ENCODE data around the gene ENDOG. TPM values are rescaled to one million over a fixed set of nuclear protein-coding genes. Genes with fewer than 3 reads are reported as not detected.
"Not testable (repeated sequence)": the region's sequence is repeated elsewhere in the genome, so short reads cannot be mapped to it uniquely, and the experiment has no call there.

The ENDOG gene
- polyA plus RNA-seq, 3 donors, result 11.4 to 22.6 (median 22.0) TPM

- 96 to 97% (median 96%) methylated on average over 1 of the region's 1 CpG for WGBS, 3 donors
- H3K27ac ChIP-seq (ENCODE audit: low read depth, low read length), result no peak overlapping the region
These were observed 29.5 kb downstream of the ENDOG start for GRCh38 chr9:128847803-128848202.

- WGBS, 3 donors, result 88 to 93% (median 92%) methylated on average over 10 of the region's 10 CpGs
- not testable (repeated sequence) for H3K27ac ChIP-seq (ENCODE audit: low read depth, low read length)
These were observed 32.7 kb downstream of the ENDOG start for GRCh38 chr9:128851024-128851423.

DNA sequence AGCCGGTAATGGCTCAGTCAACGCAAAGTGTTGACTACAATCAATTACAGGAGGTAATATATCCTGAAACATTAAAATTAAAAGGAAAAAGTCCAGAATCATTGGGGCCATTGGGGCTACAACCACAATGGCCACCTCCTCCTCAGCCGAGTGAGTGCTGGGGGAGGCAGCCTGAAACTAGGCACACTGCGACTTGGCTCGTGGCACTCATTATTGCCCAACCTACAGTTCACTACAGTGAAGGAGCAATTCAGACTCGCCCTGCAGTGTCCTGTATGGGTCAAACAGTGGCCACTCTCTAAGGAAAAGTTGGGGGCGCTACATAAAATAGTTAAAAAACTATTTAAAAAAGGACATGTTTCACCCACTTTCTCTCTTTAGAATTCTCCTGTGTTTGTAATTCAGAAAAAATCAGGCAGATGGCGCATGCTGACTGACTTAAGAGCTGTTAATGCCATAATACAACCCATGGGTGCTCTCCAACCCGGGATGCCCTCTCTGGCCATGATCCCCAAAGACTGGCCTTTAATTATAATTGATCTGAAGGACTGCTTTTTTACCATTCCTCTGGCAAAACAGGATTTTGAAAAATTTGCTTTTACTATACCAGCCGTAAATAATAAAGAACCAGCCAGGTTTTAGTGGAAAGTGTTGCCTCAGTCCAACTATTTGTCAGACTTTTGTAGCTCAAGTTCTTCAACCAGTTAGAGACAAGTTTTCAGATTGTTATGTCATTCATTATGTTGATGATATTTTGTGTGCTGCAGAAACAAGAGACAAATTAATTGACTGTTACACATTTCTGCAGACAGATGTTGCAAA lies 33.7 kb downstream of the ENDOG start:
- not testable (repeated sequence) for H3K27ac ChIP-seq (ENCODE audit: low read depth, low read length)
- WGBS, 3 donors, result 67 to 81% (median 75%) methylated on average over 10 of the region's 10 CpGs

DNA sequence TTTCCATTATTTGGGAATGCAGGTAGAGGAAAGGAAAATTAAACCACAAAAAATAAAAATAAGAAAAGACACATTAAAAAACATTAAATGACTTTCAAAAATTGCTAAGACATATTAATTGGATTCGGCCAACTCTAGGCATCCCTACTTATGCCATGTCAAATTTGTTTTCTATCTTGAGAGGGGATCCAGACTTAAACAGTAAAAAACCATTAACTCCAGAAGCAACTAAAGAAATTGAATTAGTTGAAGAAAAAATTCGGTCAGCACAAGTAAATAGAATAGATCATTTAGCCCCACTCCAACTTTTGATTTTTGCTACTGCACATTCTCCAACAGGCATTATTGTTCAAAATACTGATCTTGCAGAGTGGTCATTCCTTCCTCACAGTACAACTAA lies 34.3 kb downstream of the ENDOG start:
- WGBS, 3 donors, result 72 to 88% (median 84%) methylated on average over 2 of the region's 2 CpGs
- not testable (repeated sequence) for H3K27ac ChIP-seq (ENCODE audit: low read depth, low read length)

- 90 to 97% (median 96%) methylated on average over 6 of the region's 6 CpGs for WGBS, 3 donors
- not testable (repeated sequence) for H3K27ac ChIP-seq (ENCODE audit: low read depth, low read length)
These were observed 36.2 kb downstream of the ENDOG start for GRCh38 chr9:128854454-128854853.

DNA sequence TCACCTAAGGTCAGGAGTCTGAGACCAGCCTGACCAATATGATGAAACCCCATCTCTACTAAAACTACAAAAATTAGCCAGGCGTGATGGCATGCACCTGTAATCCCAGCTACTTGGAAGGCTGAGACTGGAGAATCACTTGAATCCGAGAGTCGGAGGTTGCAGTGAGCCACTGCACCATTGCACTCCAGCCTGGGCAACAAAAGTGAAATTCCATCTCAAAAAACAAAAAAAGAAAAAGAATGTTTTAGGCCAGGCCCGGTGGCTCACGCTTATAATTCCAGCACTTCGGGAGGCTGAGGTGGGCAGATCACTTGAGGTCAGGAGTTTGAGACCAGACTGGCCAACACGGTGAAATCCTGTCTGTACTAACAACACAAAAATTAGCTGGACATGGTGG lies 40.2 kb downstream of the ENDOG start:
- WGBS, 3 donors, result 92 to 96% (median 95%) methylated on average over 7 of the region's 7 CpGs
- H3K27ac ChIP-seq (ENCODE audit: low read depth, low read length), result not testable (repeated sequence)

- H3K27ac ChIP-seq (ENCODE audit: low read depth, low read length), result no peak overlapping the region
- WGBS, 3 donors, result 85 to 95% (median 91%) methylated on average over 5 of the region's 5 CpGs
These were observed 42.6 kb downstream of the ENDOG start for GRCh38 chr9:128860937-128861336.

DNA sequence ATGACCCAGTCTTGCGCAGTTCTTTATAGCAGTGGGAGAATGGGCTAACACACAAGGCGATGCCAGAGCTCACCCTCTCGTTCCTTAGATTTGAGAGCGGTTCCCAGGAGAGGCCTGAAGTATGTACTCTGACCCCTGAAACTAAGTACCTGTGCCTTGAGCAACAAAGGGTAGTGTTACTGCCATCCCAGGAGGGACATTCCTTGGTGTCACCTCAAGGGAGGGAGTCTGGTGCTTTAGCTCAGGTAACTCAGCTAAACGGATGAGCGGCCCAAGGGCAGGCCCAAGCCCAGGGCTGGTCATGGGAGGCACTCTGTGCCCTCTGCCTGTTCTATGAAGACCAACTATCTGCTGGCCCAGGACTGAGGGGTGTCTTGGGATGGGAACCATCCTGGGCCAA lies 43.2 kb downstream of the ENDOG start:
- no peak overlapping the region for H3K27ac ChIP-seq (ENCODE audit: low read depth, low read length)
- 75 to 81% (median 81%) methylated on average over 6 of the region's 6 CpGs for WGBS, 3 donors

DNA sequence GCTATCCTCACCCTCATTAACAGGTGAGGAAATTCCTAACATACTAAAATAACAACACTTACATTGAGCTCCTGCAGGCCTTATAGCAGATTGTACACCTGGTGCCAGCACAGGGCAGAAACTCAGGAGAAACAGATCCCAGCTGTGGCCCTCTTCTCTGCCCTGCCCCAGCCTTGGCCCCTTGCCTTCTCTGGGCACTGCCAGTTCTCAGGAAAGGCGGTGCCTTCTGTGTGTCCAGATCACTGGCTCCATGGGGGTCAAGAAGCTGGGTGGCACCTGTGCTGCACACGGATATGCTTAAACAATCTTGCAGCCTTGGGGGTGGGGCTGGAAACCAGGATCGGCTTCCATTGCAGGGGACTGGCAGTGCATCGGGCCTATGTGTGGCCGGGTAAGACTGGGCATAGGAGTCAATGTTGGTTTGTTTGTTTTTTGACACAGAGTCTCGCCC lies 44.1 kb downstream of the ENDOG start:
- no peak overlapping the region for H3K27ac ChIP-seq (ENCODE audit: low read depth, low read length)
- 27 to 92% (median 79%) methylated on average over 6 of the region's 6 CpGs for WGBS, 3 donors

GRCh38 chr9:128863647-128864046 lies 45.3 kb downstream of the ENDOG start:
- H3K27ac ChIP-seq (ENCODE audit: low read depth, low read length), result no peak overlapping the region
- 23 to 27% (median 24%) methylated on average over 8 to 10 of the region's 10 CpGs for WGBS, 3 donors

- no peak overlapping the region for H3K27ac ChIP-seq (ENCODE audit: low read depth, low read length)
- WGBS, 3 donors, result 84 to 86% (median 85%) methylated on average over 7 of the region's 7 CpGs
These were observed 52.0 kb downstream of the ENDOG start for GRCh38 chr9:128870128-128870940.

GRCh38 chr9:128870941-128871265 lies 52.6 kb downstream of the ENDOG start:
- H3K27ac ChIP-seq (ENCODE audit: low read depth, low read length), result not testable (repeated sequence)
- WGBS, 3 donors, result 90% methylated on average over 7 of the region's 7 CpGs

Other genes starting within 250 kb of the ENDOG start
- gene DYNC2I2, start 161.7 kb upstream of the ENDOG start, polyA plus RNA-seq, result 10 to 100 TPM; 15.0 to 30.8 (median 15.7) TPM
- gene SET, start 129.3 kb upstream of the ENDOG start, polyA plus RNA-seq, result 100 to 1,000 TPM in 2 of 3 donors, 10 to 100 TPM in 1; 85.2 to 179 (median 111) TPM
- 10 to 100 TPM in 2 of 3 donors, 1 to 10 TPM in 1; 5.9 to 21.4 (median 13.8) TPM for gene PKN3, start 116.0 kb upstream of the ENDOG start, polyA plus RNA-seq
- gene ZDHHC12, start 94.4 kb upstream of the ENDOG start, polyA plus RNA-seq, result 10 to 100 TPM; 28.8 to 73.3 (median 43.7) TPM
- gene ZER1, start 46.6 kb upstream of the ENDOG start, polyA plus RNA-seq, result 10 to 100 TPM; 13.4 to 23.3 (median 20.1) TPM
- 10 to 100 TPM; 14.2 to 19.1 (median 16.2) TPM for gene TBC1D13, start 31.2 kb upstream of the ENDOG start, polyA plus RNA-seq
- gene SPOUT1, start 11.3 kb downstream of the ENDOG start, polyA plus RNA-seq, result 10 to 100 TPM; 16.3 to 34.9 (median 21.0) TPM
- gene KYAT1, start 63.5 kb downstream of the ENDOG start, polyA plus RNA-seq, result 1 to 10 TPM; 1.7 to 6.2 (median 3.3) TPM
- gene LRRC8A, start 63.6 kb downstream of the ENDOG start, polyA plus RNA-seq, result 10 to 100 TPM; 15.3 to 31.3 (median 21.6) TPM
- 10 to 100 TPM; 41.6 to 58.1 (median 51.5) TPM for gene PHYHD1, start 102.5 kb downstream of the ENDOG start, polyA plus RNA-seq
- gene DOLK, start 129.1 kb downstream of the ENDOG start, polyA plus RNA-seq, result 10 to 100 TPM in 1 of 3 donors, 1 to 10 TPM in 2; 4.7 to 15.5 (median 9.5) TPM
- gene NUP188, start 129.2 kb downstream of the ENDOG start, polyA plus RNA-seq, result 10 to 100 TPM in 2 of 3 donors, 1 to 10 TPM in 1; 7.8 to 20.9 (median 12.4) TPM
- 10 to 100 TPM; 44.2 to 78.3 (median 55.2) TPM for gene SH3GLB2, start 209.8 kb downstream of the ENDOG start, polyA plus RNA-seq
- gene MIGA2, start 218.1 kb downstream of the ENDOG start, polyA plus RNA-seq, result 10 to 100 TPM; 11.6 to 25.2 (median 21.5) TPM

Data from adipose tissue (tissue), 3 donors.